CD4-positive, alpha-beta T cell treated with Interleukin-6 for 4 hours (primary cell): Measurements from ENCODE around the gene FHOD3.
"Not testable (repeated sequence)": the region's sequence is repeated elsewhere in the genome, so short reads cannot be mapped to it uniquely, and the experiment has no call there.

ENCODE experiments used
- DNase-seq: peaks from one replicate; pipeline ENCODE4 v3.0.0-alpha.2; 2020; ENCODE audit warnings: mixed read lengths

The FHOD3 gene

GRCh38 chr18:36352384-36352783 lies 54.9 kb downstream of the FHOD3 start:
- no peak for DNase-seq

- DNase-seq: no peak
Observed at GRCh38 chr18:36354989-36355388, 57.5 kb downstream of the FHOD3 start.

- no peak for DNase-seq
Observed at GRCh38 chr18:36355511-36355910, 58.0 kb downstream of the FHOD3 start.

GRCh38 chr18:36356741-36357140 lies 59.2 kb downstream of the FHOD3 start:
- not testable (repeated sequence) for DNase-seq

- DNase-seq: no peak
Observed at GRCh38 chr18:36358141-36358540, 60.6 kb downstream of the FHOD3 start.

GRCh38 chr18:36360256-36360909 lies 62.9 kb downstream of the FHOD3 start:
- no peak for DNase-seq

GRCh38 chr18:36364911-36365624 lies 67.6 kb downstream of the FHOD3 start:
- no peak for DNase-seq

GRCh38 chr18:36365836-36366775 lies 68.6 kb downstream of the FHOD3 start:
- no peak for DNase-seq

GRCh38 chr18:36366994-36367839 lies 69.7 kb downstream of the FHOD3 start:
- no peak for DNase-seq

- DNase-seq: no peak
Observed at GRCh38 chr18:36368889-36369288, 71.4 kb downstream of the FHOD3 start.

GRCh38 chr18:36372903-36373311 lies 75.4 kb downstream of the FHOD3 start:
- DNase-seq: no peak

- no peak for DNase-seq
Observed at GRCh38 chr18:36374262-36374661, 76.7 kb downstream of the FHOD3 start.

GRCh38 chr18:36375118-36375517 lies 77.6 kb downstream of the FHOD3 start:
- no peak for DNase-seq

GRCh38 chr18:36376361-36376760 lies 78.8 kb downstream of the FHOD3 start:
- DNase-seq: no peak

- DNase-seq: no peak
Observed at GRCh38 chr18:36377626-36378025, 80.1 kb downstream of the FHOD3 start.

- no peak for DNase-seq
Observed at GRCh38 chr18:36378205-36378604, 80.7 kb downstream of the FHOD3 start.

- no peak for DNase-seq
Observed at GRCh38 chr18:36379435-36379984, 82.0 kb downstream of the FHOD3 start.

GRCh38 chr18:36380173-36380827 lies 82.8 kb downstream of the FHOD3 start:
- no peak for DNase-seq

- no peak for DNase-seq
Observed at GRCh38 chr18:36381075-36381474, 83.6 kb downstream of the FHOD3 start.

GRCh38 chr18:36382854-36383253 lies 85.3 kb downstream of the FHOD3 start:
- DNase-seq: no peak

- DNase-seq: no peak
Observed at GRCh38 chr18:36386150-36386920, 88.8 kb downstream of the FHOD3 start.
